GM23338 (cell line): ENCODE data around the gene TRAF3. TPM values are rescaled to one million over a fixed set of nuclear protein-coding genes. Genes with fewer than 3 reads are reported as not detected.

Source experiments
- ATAC-seq: fragments of 200-7000 bp; cut with Tn5 transposase; 3 replicates; pipeline ENCODE4 v1.9.1; 2020
- DNase-seq: peaks from one replicate; pipeline ENCODE4 v3.0.0-alpha.2; 2015; ENCODE audit warnings: low spot score
- H2AFZ ChIP-seq: fragments of 200-600 bp; sonication (generic); 2 replicates; pipeline ENCODE4 v1.8.0; 2016; ENCODE audit warnings: antibody characterized with exemption, mild to moderate bottlenecking, moderate library complexity
- H3F3A ChIP-seq: fragments of 200-600 bp; sonication (generic); replicated peaks from 2 replicates; pipeline ENCODE4 v1.8.0; 2017; ENCODE audit warnings: antibody characterized with exemption, mixed run types, low read depth
- H3K27ac ChIP-seq: fragments of 200-600 bp; sonication (generic); 2 replicates; pipeline ENCODE4 v1.6.1; 2016; ENCODE audit warnings: low read depth
- H3K27me3 ChIP-seq: fragments of 200-600 bp; sonication (generic); 2 replicates; pipeline ENCODE4 v1.8.0; 2016; ENCODE audit warnings: mild to moderate bottlenecking, mixed run types, moderate library complexity; ENCODE audit not compliant: insufficient read depth
- H3K36me3 ChIP-seq: fragments of 200-600 bp; sonication (generic); 2 replicates; pipeline ENCODE4 v1.8.0; 2016; ENCODE audit warnings: mild to moderate bottlenecking; ENCODE audit not compliant: insufficient read depth
- H3K4me1 ChIP-seq: fragments of 200-600 bp; sonication (generic); 2 replicates; pipeline ENCODE4 v1.8.0; 2016; ENCODE audit warnings: mild to moderate bottlenecking, moderate library complexity; ENCODE audit not compliant: insufficient read depth
- H3K4me2 ChIP-seq: fragments of 200-600 bp; sonication (generic); 2 replicates; pipeline ENCODE4 v1.7.1; 2017; ENCODE audit warnings: mixed run types
- H3K4me3 ChIP-seq: fragments of 200-600 bp; sonication (generic); 2 replicates; pipeline ENCODE4 v1.6.1; 2016; ENCODE audit warnings: mixed run types
- H3K79me2 ChIP-seq: fragments of 200-600 bp; sonication (generic); replicated peaks from 2 replicates; pipeline ENCODE4 v1.8.0; 2017; ENCODE audit warnings: mild to moderate bottlenecking; ENCODE audit not compliant: insufficient read depth
- H3K9me2 ChIP-seq: fragments of 200-600 bp; sonication (generic); 2 replicates; pipeline ENCODE4 v1.8.0; 2017; ENCODE audit not compliant: insufficient read depth
- H4K20me1 ChIP-seq: fragments of 200-600 bp; sonication (generic); replicated peaks from 2 replicates; pipeline ENCODE4 v1.8.0; 2017; ENCODE audit warnings: mild to moderate bottlenecking; ENCODE audit not compliant: insufficient read depth
- H3K27ac Mint-ChIP-seq: 2 replicates; pipeline ENCODE4 v1.8.0; 2020; ENCODE audit warnings: inconsistent platforms, mild to moderate bottlenecking, moderate library complexity, mixed read lengths
- H3K27me3 Mint-ChIP-seq: 3 replicates; pipeline ENCODE4 v1.8.0; 2022; ENCODE audit warnings: low read depth, mild to moderate bottlenecking, moderate library complexity, mixed read lengths, inconsistent platforms; ENCODE audit not compliant: insufficient read depth, poor library complexity
- H3K36me3 Mint-ChIP-seq: 3 replicates; pipeline ENCODE4 v1.8.0; 2021; ENCODE audit warnings: low read depth, mild to moderate bottlenecking, inconsistent platforms, moderate library complexity, mixed read lengths
- H3K4me1 Mint-ChIP-seq: 3 replicates; pipeline ENCODE4 v1.8.0; 2020; ENCODE audit warnings: mild to moderate bottlenecking, inconsistent platforms, mixed read lengths
- H3K4me3 Mint-ChIP-seq: 3 replicates; pipeline ENCODE4 v1.8.0; 2021; ENCODE audit warnings: moderate library complexity, mild to moderate bottlenecking, inconsistent platforms, mixed read lengths
- H3K9me3 Mint-ChIP-seq: 3 replicates; pipeline ENCODE4 v1.8.0; 2020; ENCODE audit warnings: moderate library complexity, mild to moderate bottlenecking, inconsistent platforms, mixed read lengths
- CREB1 ChIP-seq: fragments of 250-450 bp; sonication (Bioruptor Pico); IDR thresholded peaks from 2 replicates; pipeline ENCODE4 v1.5.0; 2020; ENCODE audit warnings: low read depth, mild to moderate bottlenecking, moderate library complexity
- CTCF ChIP-seq, 2 experiments: fragments of 200-600 bp in 1 of 2; sonication (generic) in 1 of 2; conservative IDR thresholded peaks; 2 replicates each; pipeline versions ENCODE4 v1.5.1 to v1.6.1; 2016 to 2017; ENCODE audit warnings: antibody characterized with exemption in 2 of 2, low read depth in 2 of 2, mild to moderate bottlenecking in 2 of 2, moderate library complexity in 1 of 2
- ETS1 ChIP-seq: IDR thresholded peaks from 2 replicates; pipeline ENCODE4 v1.6.1; 2016; ENCODE audit warnings: antibody characterized with exemption
- EZH2 ChIP-seq: fragments of 200-600 bp; sonication (generic); IDR thresholded peaks from one replicate; pipeline ENCODE4 v1.8.0; 2017; ENCODE audit warnings: antibody characterized with exemption, mild to moderate bottlenecking, low read depth; ENCODE audit not compliant: unreplicated experiment
- EZH2phosphoT487 ChIP-seq: fragments of 200-600 bp; sonication (generic); IDR thresholded peaks from one replicate; pipeline ENCODE4 v1.8.1; 2018; ENCODE audit warnings: antibody characterized with exemption; ENCODE audit not compliant: unreplicated experiment
- JUNB ChIP-seq: IDR thresholded peaks from one replicate; pipeline ENCODE4 v1.6.1; 2016; ENCODE audit warnings: antibody characterized with exemption; ENCODE audit not compliant: unreplicated experiment
- NANOG ChIP-seq: IDR thresholded peaks from 2 replicates; pipeline ENCODE4 v1.6.1; 2016; ENCODE audit warnings: antibody characterized with exemption, borderline replicate concordance
- POLR2AphosphoS5 ChIP-seq: IDR thresholded peaks from 2 replicates; pipeline ENCODE4 v1.6.1; 2016; ENCODE audit warnings: antibody characterized with exemption, low read depth
- STAT1 ChIP-seq: IDR thresholded peaks from one replicate; pipeline ENCODE4 v1.6.1; 2016; ENCODE audit warnings: antibody characterized with exemption; ENCODE audit not compliant: unreplicated experiment
- ZNF114 ChIP-seq: fragments of 250-450 bp; sonication (Bioruptor Pico); IDR thresholded peaks from 2 replicates; pipeline ENCODE4 v1.5.0; 2020; ENCODE audit warnings: mild to moderate bottlenecking, moderate library complexity
- ZNF462 ChIP-seq: fragments of 250-450 bp; sonication (Bioruptor Pico); IDR thresholded peaks from 2 replicates; pipeline ENCODE4 v1.5.0; 2020; ENCODE audit warnings: mild to moderate bottlenecking, moderate library complexity
- polyA plus RNA-seq: library from polyadenylated mRNA; unstranded; fragments of >200 nt; fragmentation: Nextera tagmentation; extraction: Ambion mirVana; gene quantifications from 2 replicates; pipeline ENCODE4 v1.2.1, GENCODE V29; 2016
- total RNA-seq: library from RNA; depleted of rRNA; stranded (reverse); fragments of >200 nt; shearing (Covaris generic); gene quantifications from 2 replicates; pipeline ENCODE4 v1.2.3, GENCODE V29; 2014

The TRAF3 gene
- total and polyA plus RNA-seq, 2 experiments from 2014 or later, result 3.7 to 9.3 TPM

- TF ChIP-seq CTCF (conservative IDR thresholded peaks at IDR 0.05; ENCODE audit: low read depth in 2 of 2), result no peak
- no peak for TF ChIP-seq JUNB
- TF ChIP-seq EZH2, result no peak
- TF ChIP-seq NANOG, result no peak
- TF ChIP-seq STAT1, result no peak
- TF ChIP-seq EZH2phosphoT487, result no peak
- TF ChIP-seq ZNF114, result no peak
These were observed 132.2 kb downstream of the TRAF3 start (continued) for GRCh38 chr14:102909462-102909861.

GRCh38 chr14:102909911-102910310 lies 132.7 kb downstream of the TRAF3 start:
- Histone ChIP-seq H3K79me2 (no peaks in the 10 kb centered on the region), H3K4me3 (no peak overlapping the region), H3K36me3 (no peaks in the 10 kb centered on the region), H3K27ac (no peak overlapping the region), H3K9me2 (no peaks in the 10 kb centered on the region), H4K20me1 (no peaks in the 10 kb centered on the region), H3K27me3 (no peaks in the 10 kb centered on the region), H3F3A (0 out of 2 replicates have a peak, but pooled peaks cover 7% of the 10 kb centered on the region), H2AFZ (no peak overlapping the region), H3K4me1 (no peaks in the 10 kb centered on the region), H3K4me2 (no peak overlapping the region)
- no peaks in the 10 kb centered on the region for H3K4me1 Mint-ChIP-seq
- H3K27me3 Mint-ChIP-seq, result peaks cover 2% of the 10 kb centered on the region
- peaks cover 32% of the 10 kb centered on the region for H3K36me3 Mint-ChIP-seq
- peaks cover 21% of the 10 kb centered on the region for H3K9me3 Mint-ChIP-seq
- DNase-seq, result no peak
- ATAC-seq, result no peak
- no peak overlapping the region for H3K4me3 Mint-ChIP-seq
- no peak overlapping the region for H3K27ac Mint-ChIP-seq
- TF ChIP-seq CTCF (conservative IDR thresholded peaks at IDR 0.05; ENCODE audit: low read depth in 2 of 2) (no peak), ZNF114 (no peak), POLR2AphosphoS5 (no peak), NANOG (no peak), ETS1 (no peak), JUNB (no peak), CREB1 (no peak), ZNF462 (CRISPR knock-in tag) (no peak)
